GM18867 (cell line): Measurements from ENCODE around the gene NT5C1A.

Experiments used
- ATAC-seq: cut with Tn5 transposase; IDR thresholded peaks from one replicate; pipeline ENCODE4 v1.9.1; 2021; ENCODE audit warnings: mild to moderate bottlenecking, moderate library complexity; ENCODE audit not compliant: unreplicated experiment

Gene NT5C1A

GRCh38 chr1:39690225-39690624, 18.3 kb upstream of the NT5C1A start:
- no peak for ATAC-seq

GRCh38 chr1:39689635-39690034, 17.7 kb upstream of the NT5C1A start:
- no peak for ATAC-seq

- no peak for ATAC-seq
These were observed 17.3 kb upstream of the NT5C1A start for GRCh38 chr1:39689214-39689613.

GRCh38 chr1:39688706-39689105, 16.8 kb upstream of the NT5C1A start:
- no peak for ATAC-seq

- ATAC-seq, result no peak
These were observed 15.3 kb upstream of the NT5C1A start for GRCh38 chr1:39687243-39687642.

- no peak for ATAC-seq
These were observed 13.2 kb upstream of the NT5C1A start for GRCh38 chr1:39685071-39685470.

- ATAC-seq, result no peak
These were observed 12.4 kb upstream of the NT5C1A start for GRCh38 chr1:39684313-39684664.

- ATAC-seq, result no peak
These were observed 11.8 kb upstream of the NT5C1A start for GRCh38 chr1:39683591-39684312.

- ATAC-seq, result no peak
These were observed 10.1 kb upstream of the NT5C1A start for GRCh38 chr1:39681999-39682398.

GRCh38 chr1:39681294-39681693, 9.4 kb upstream of the NT5C1A start:
- no peak for ATAC-seq

- no peak for ATAC-seq
These were observed 8.8 kb upstream of the NT5C1A start for GRCh38 chr1:39680751-39681150.

GRCh38 chr1:39679821-39680220, 7.9 kb upstream of the NT5C1A start:
- ATAC-seq, result no peak

GRCh38 chr1:39678889-39679288, 7.0 kb upstream of the NT5C1A start:
- no peak for ATAC-seq

- no peak for ATAC-seq
These were observed 5.7 kb upstream of the NT5C1A start for GRCh38 chr1:39677645-39678044.

GRCh38 chr1:39676948-39677548, 5.1 kb upstream of the NT5C1A start:
- no peak for ATAC-seq

GRCh38 chr1:39675220-39675619, 3.3 kb upstream of the NT5C1A start:
- no peak for ATAC-seq

- no peak for ATAC-seq
These were observed 1.3 kb upstream of the NT5C1A start for GRCh38 chr1:39673215-39673614.

- ATAC-seq, result no peak
These were observed 642 bp upstream of the NT5C1A start for GRCh38 chr1:39672551-39672947.

GRCh38 chr1:39671433-39671792, 494 bp downstream of the NT5C1A start:
- ATAC-seq, result no peak

- no peak for ATAC-seq
These were observed 1.2 kb downstream of the NT5C1A start for GRCh38 chr1:39670689-39671088.

GRCh38 chr1:39668894-39669293, 3.0 kb downstream of the NT5C1A start:
- ATAC-seq, result no peak

- ATAC-seq, result no peak
These were observed 3.8 kb downstream of the NT5C1A start for GRCh38 chr1:39668111-39668510.

- peak; percentile 77 for ATAC-seq
These were observed 5.1 kb downstream of the NT5C1A start for GRCh38 chr1:39666772-39667171.
